ENCODE results near the gene SLC9A7. TPM values are rescaled to one million over a fixed set of nuclear protein-coding genes. Genes with fewer than 3 reads are reported as not detected.

Gene SLC9A7
- total and polyA plus RNA-seq, 2 donors (not counting 3 experiments of a cell fraction or from before 2014, with no cell fraction given): 4.6 to 7.5 TPM

- no peaks in the 10 kb centered on the region for H3K9me3 ChIP-seq (replicated peaks; ENCODE audit: control insufficient read depth, insufficient read depth, low read length)
- BruUV-seq (replicated peaks): no TSS peak
- no peak for FAIRE-seq
- ChIA-PET POLR2A (no interaction called here), CTCF (interaction anchor here (0.9 to 1.8 kb wide), 3 partner anchors 9 to 72 kb away, joined by 3 to 5 read pairs (median 4); no protein-coding TSS in a partner anchor)
- intact Hi-C loops (cut with micrococcal nuclease): loop anchor here (10.0 kb wide), 1 partner anchor 223 kb away; no protein-coding TSS in a partner anchor
- H3K4me1 ChIP-seq (ENCODE audit: control insufficient read depth, extremely low read depth, insufficient read depth, low read length): peaks cover 21% of the 10 kb centered on the region
- H3K4me3 ChIP-seq (replicated peaks in 1 of 3; ENCODE audit: insufficient read depth in 1 of 3, low read depth in 1 of 3, low read length in 3 of 3): no peak overlapping the region
- no peak overlapping the region for H3K4me2 ChIP-seq (ENCODE audit: insufficient read depth, low read length)
- no peak overlapping the region for H3K27ac ChIP-seq (ENCODE audit: insufficient read depth, low read depth, low read length)
- dilution Hi-C loops (cut with MboI; ENCODE audit: extremely low pct_ligation_motif_present, low sequenced_read_pairs): no loop called here
- no peaks in the 10 kb centered on the region for H3K9me1 ChIP-seq (replicated peaks; ENCODE audit: control insufficient read depth, extremely low read depth, insufficient read depth, low read length)
- no peaks in the 10 kb centered on the region for H3K79me2 ChIP-seq (ENCODE audit: control insufficient read depth, insufficient read depth, low read length)
- DNase-seq (ENCODE audit: low read depth, low spot score): no peak
- no peak for TF ChIP-seq POLR2A (IDR thresholded peaks at IDR 0.05; ENCODE audit: low read depth, low read length)
- TF ChIP-seq MYC (IDR thresholded peaks at IDR 0.05; ENCODE audit: low read depth, low read length): no peak
- TF ChIP-seq CTCF (IDR thresholded peaks at IDR 0.05; ENCODE audit: extremely low read depth in 1 of 2, insufficient read depth in 1 of 2, low read depth in 1 of 2, low read length in 2 of 2): no peak
- no peak for TF ChIP-seq FOS (IDR thresholded peaks at IDR 0.05; ENCODE audit: borderline replicate concordance, insufficient read depth, low read length)
- no peak for TF ChIP-seq JUN (IDR thresholded peaks at IDR 0.05; ENCODE audit: borderline replicate concordance, insufficient read depth, insufficient read length, low read depth)
- TF ChIP-seq EZH2 (IDR thresholded peaks at IDR 0.05; ENCODE audit: borderline replicate concordance, low read depth, low read length, severe bottlenecking): no peak
- TF ChIP-seq POLR2AphosphoS5 (IDR thresholded peaks at IDR 0.05; ENCODE audit: insufficient read depth, low read depth, low read length): no peak
- no peak for TF ChIP-seq MAX (IDR thresholded peaks at IDR 0.05; ENCODE audit: insufficient read depth, insufficient read length)
- no peak for TF ChIP-seq GATA2 (IDR thresholded peaks at IDR 0.05; ENCODE audit: insufficient read depth, insufficient read length, low read depth, low read length)
- H3K36me3 ChIP-seq (ENCODE audit: control insufficient read depth in 2 of 2, extremely low read depth in 1 of 2, insufficient read depth in 2 of 2, low read length in 2 of 2): no peaks in the 10 kb centered on the region
- H4K20me1 ChIP-seq (replicated peaks; ENCODE audit: control insufficient read depth, extremely low read depth, insufficient read depth, low read length): no peaks in the 10 kb centered on the region
- no peak overlapping the region for H2AFZ ChIP-seq (ENCODE audit: low read depth, low read length)
- no peak overlapping the region for H3K9ac ChIP-seq (replicated peaks; ENCODE audit: extremely low read depth, insufficient read depth, low read length)
- no peaks in the 10 kb centered on the region for H3K27me3 ChIP-seq (ENCODE audit: control insufficient read depth in 2 of 2, insufficient read depth in 2 of 2, low read length in 2 of 2)
These were observed 187.2 kb downstream of the SLC9A7 start for GRCh38 chrX:46571423-46572339.
